GM12878 (cell line): ENCODE data around the gene ATP6V0C.

Source experiments
- BRCA1 ChIP-seq: IDR thresholded peaks from 2 replicates; pipeline ENCODE4 v1.6.1; 2011; ENCODE audit warnings: low read depth, low read length, improper control_type of control experiment
- EZH2 ChIP-seq: IDR thresholded peaks from 2 replicates; pipeline ENCODE4 v1.6.1; 2012; ENCODE audit warnings: low read depth, mild to moderate bottlenecking, control low read depth, inconsistent platforms, low read length, borderline replicate concordance; ENCODE audit not compliant: control insufficient read depth
- POLR2A ChIP-seq: IDR thresholded peaks from 2 replicates; pipeline ENCODE4 v1.6.1; 2011; ENCODE audit warnings: low read depth, mild to moderate bottlenecking, low read length
- RCOR1 ChIP-seq: conservative IDR thresholded peaks from 2 replicates; pipeline ENCODE4 v1.6.1; 2012; ENCODE audit warnings: low read depth, low read length, improper control_type of control experiment
- RFX5 ChIP-seq: IDR thresholded peaks from 2 replicates; pipeline ENCODE4 v1.6.1; 2011; ENCODE audit warnings: low read depth, low read length, improper control_type of control experiment
- TF ChIP-seq, protein P1 (sequence below): fragments of 450-650 bp; IDR thresholded peaks from 2 replicates; pipeline ENCODE4 v1.6.1; 2017; ENCODE audit warnings: antibody characterized with exemption, mild to moderate bottlenecking, moderate library complexity
- TF ChIP-seq, protein P2 (sequence below): IDR thresholded peaks from 2 replicates; pipeline ENCODE4 v1.6.1; 2012; ENCODE audit warnings: mild to moderate bottlenecking, low read depth, low read length
- TF ChIP-seq, protein P3 (sequence below): IDR thresholded peaks from 2 replicates; pipeline ENCODE4 v1.6.1; 2011; ENCODE audit warnings: low read depth, mild to moderate bottlenecking, low read length, moderate library complexity, borderline replicate concordance; ENCODE audit errors: extremely low read depth

DNA sequence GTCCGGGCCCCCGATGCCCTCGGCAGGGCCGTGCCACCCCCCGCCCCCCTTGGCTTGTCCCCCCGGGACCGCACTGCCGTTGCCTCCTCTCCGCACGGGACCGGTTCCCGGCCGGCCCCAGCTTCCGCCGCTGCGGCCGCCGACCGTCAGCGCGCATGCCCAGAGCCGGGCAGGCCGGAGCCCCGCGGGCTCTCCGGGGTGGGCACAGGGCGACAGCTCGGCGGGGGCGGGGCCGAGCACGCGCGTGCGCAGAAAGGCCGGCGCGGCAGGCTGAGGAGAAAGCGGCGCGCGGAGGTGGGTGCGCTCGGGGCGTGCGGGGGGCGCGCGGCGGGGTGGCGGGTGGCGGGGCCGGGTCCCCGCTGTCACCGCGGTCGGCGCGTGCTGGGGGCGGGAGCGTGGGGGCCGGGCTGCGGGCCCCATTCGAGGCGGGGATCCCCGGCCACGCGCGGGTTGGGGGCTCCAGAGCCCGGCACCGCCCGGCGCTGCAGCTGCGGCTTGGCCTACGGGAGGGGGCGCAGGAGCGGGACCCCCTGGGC, 38.8 kb upstream of the ATP6V0C start, which contains the start of gene TBC1D24:
- TF ChIP-seq, protein P1, sequence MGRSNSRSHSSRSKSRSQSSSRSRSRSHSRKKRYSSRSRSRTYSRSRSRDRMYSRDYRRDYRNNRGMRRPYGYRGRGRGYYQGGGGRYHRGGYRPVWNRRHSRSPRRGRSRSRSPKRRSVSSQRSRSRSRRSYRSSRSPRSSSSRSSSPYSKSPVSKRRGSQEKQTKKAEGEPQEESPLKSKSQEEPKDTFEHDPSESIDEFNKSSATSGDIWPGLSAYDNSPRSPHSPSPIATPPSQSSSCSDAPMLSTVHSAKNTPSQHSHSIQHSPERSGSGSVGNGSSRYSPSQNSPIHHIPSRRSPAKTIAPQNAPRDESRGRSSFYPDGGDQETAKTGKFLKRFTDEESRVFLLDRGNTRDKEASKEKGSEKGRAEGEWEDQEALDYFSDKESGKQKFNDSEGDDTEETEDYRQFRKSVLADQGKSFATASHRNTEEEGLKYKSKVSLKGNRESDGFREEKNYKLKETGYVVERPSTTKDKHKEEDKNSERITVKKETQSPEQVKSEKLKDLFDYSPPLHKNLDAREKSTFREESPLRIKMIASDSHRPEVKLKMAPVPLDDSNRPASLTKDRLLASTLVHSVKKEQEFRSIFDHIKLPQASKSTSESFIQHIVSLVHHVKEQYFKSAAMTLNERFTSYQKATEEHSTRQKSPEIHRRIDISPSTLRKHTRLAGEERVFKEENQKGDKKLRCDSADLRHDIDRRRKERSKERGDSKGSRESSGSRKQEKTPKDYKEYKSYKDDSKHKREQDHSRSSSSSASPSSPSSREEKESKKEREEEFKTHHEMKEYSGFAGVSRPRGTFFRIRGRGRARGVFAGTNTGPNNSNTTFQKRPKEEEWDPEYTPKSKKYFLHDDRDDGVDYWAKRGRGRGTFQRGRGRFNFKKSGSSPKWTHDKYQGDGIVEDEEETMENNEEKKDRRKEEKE, result no peak
- no peak for TF ChIP-seq EZH2
- TF ChIP-seq, protein P2, sequence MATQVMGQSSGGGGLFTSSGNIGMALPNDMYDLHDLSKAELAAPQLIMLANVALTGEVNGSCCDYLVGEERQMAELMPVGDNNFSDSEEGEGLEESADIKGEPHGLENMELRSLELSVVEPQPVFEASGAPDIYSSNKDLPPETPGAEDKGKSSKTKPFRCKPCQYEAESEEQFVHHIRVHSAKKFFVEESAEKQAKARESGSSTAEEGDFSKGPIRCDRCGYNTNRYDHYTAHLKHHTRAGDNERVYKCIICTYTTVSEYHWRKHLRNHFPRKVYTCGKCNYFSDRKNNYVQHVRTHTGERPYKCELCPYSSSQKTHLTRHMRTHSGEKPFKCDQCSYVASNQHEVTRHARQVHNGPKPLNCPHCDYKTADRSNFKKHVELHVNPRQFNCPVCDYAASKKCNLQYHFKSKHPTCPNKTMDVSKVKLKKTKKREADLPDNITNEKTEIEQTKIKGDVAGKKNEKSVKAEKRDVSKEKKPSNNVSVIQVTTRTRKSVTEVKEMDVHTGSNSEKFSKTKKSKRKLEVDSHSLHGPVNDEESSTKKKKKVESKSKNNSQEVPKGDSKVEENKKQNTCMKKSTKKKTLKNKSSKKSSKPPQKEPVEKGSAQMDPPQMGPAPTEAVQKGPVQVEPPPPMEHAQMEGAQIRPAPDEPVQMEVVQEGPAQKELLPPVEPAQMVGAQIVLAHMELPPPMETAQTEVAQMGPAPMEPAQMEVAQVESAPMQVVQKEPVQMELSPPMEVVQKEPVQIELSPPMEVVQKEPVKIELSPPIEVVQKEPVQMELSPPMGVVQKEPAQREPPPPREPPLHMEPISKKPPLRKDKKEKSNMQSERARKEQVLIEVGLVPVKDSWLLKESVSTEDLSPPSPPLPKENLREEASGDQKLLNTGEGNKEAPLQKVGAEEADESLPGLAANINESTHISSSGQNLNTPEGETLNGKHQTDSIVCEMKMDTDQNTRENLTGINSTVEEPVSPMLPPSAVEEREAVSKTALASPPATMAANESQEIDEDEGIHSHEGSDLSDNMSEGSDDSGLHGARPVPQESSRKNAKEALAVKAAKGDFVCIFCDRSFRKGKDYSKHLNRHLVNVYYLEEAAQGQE, result no peak
- TF ChIP-seq, protein P3, sequence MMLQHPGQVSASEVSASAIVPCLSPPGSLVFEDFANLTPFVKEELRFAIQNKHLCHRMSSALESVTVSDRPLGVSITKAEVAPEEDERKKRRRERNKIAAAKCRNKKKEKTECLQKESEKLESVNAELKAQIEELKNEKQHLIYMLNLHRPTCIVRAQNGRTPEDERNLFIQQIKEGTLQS, result no peak
- TF ChIP-seq RFX5, result no peak
- TF ChIP-seq BRCA1, result no peak
- peak; percentile 79 for TF ChIP-seq POLR2A
- TF ChIP-seq RCOR1, result no peak
